ENCODE measurements around the gene ADRA2C.

Gene ADRA2C

GRCh38 chr4:3793545-3793944, 27.4 kb downstream of the ADRA2C start:
- DNase-seq (ENCODE audit: low read depth in 2 of 2): no peak

GRCh38 chr4:3796960-3797359, 30.8 kb downstream of the ADRA2C start:
- DNase-seq (ENCODE audit: low read depth in 2 of 2): no peak

GRCh38 chr4:3797831-3798790, 31.9 kb downstream of the ADRA2C start:
- no peak for DNase-seq (ENCODE audit: low read depth in 2 of 2)

GRCh38 chr4:3799496-3799895, 33.3 kb downstream of the ADRA2C start:
- no peak for DNase-seq (ENCODE audit: low read depth in 2 of 2)

- DNase-seq (ENCODE audit: low read depth in 2 of 2): no peak
These were observed 34.2 kb downstream of the ADRA2C start for GRCh38 chr4:3800351-3800750.

GRCh38 chr4:3801521-3801920, 35.3 kb downstream of the ADRA2C start:
- no peak for DNase-seq (ENCODE audit: low read depth in 2 of 2)

- DNase-seq (ENCODE audit: low read depth in 2 of 2): no peak
These were observed 35.9 kb downstream of the ADRA2C start for GRCh38 chr4:3801931-3802550.

- DNase-seq (ENCODE audit: low read depth in 2 of 2): no peak
These were observed 36.6 kb downstream of the ADRA2C start for GRCh38 chr4:3802571-3803474.

- no peak for DNase-seq (ENCODE audit: low read depth in 2 of 2)
These were observed 37.3 kb downstream of the ADRA2C start for GRCh38 chr4:3803475-3803847.

GRCh38 chr4:3803946-3804345, 37.8 kb downstream of the ADRA2C start:
- DNase-seq (ENCODE audit: low read depth in 2 of 2): no peak

GRCh38 chr4:3805026-3805425, 38.8 kb downstream of the ADRA2C start:
- DNase-seq (ENCODE audit: low read depth in 2 of 2): no peak

- DNase-seq (ENCODE audit: low read depth in 2 of 2): no peak
These were observed 39.5 kb downstream of the ADRA2C start for GRCh38 chr4:3805731-3806130.

GRCh38 chr4:3807311-3807710, 41.1 kb downstream of the ADRA2C start:
- no peak for DNase-seq (ENCODE audit: low read depth in 2 of 2)

GRCh38 chr4:3807822-3808496, 41.8 kb downstream of the ADRA2C start:
- DNase-seq (ENCODE audit: low read depth in 2 of 2): no peak

GRCh38 chr4:3808597-3808996, 42.4 kb downstream of the ADRA2C start:
- no peak for DNase-seq (ENCODE audit: low read depth in 2 of 2)

- DNase-seq (ENCODE audit: low read depth in 2 of 2): no peak
These were observed 42.8 kb downstream of the ADRA2C start for GRCh38 chr4:3809028-3809427.

GRCh38 chr4:3809451-3810110, 43.4 kb downstream of the ADRA2C start:
- DNase-seq (ENCODE audit: low read depth in 2 of 2): no peak

- DNase-seq (ENCODE audit: low read depth in 2 of 2): no peak
These were observed 44.0 kb downstream of the ADRA2C start for GRCh38 chr4:3810111-3810680.

GRCh38 chr4:3810796-3811485, 44.8 kb downstream of the ADRA2C start:
- no peak for DNase-seq (ENCODE audit: low read depth in 2 of 2)

- DNase-seq (ENCODE audit: low read depth in 2 of 2): no peak
These were observed 45.4 kb downstream of the ADRA2C start for GRCh38 chr4:3811621-3812020.
